HFFc6 (cell line): ENCODE data around the gene CBFA2T2. TPM values are rescaled to one million over a fixed set of nuclear protein-coding genes. Genes with fewer than 3 reads are reported as not detected.
A peak's percentile ranks its signal among the peaks of the same experiment; 100 is the strongest.
"Not testable (repeated sequence)": the region's sequence is repeated elsewhere in the genome, so short reads cannot be mapped to it uniquely, and the experiment has no call there.

Source experiments
- DNase-seq: peaks from one replicate; pipeline ENCODE4 v3.0.0-alpha.2; 2018
- H3K27ac Mint-ChIP-seq: 2 replicates; pipeline ENCODE4 v1.8.0; 2020; ENCODE audit warnings: mild to moderate bottlenecking, mixed read lengths
- H3K27me3 Mint-ChIP-seq: 2 replicates; pipeline ENCODE4 v1.8.0; 2021; ENCODE audit warnings: mild to moderate bottlenecking, moderate library complexity, mixed read lengths; ENCODE audit not compliant: insufficient read depth
- H3K36me3 Mint-ChIP-seq: 2 replicates; pipeline ENCODE4 v1.8.0; 2021; ENCODE audit warnings: low read depth, mixed read lengths
- H3K4me1 Mint-ChIP-seq: 2 replicates; pipeline ENCODE4 v1.8.0; 2020; ENCODE audit warnings: low read depth, mixed read lengths
- H3K4me3 Mint-ChIP-seq: 2 replicates; pipeline ENCODE4 v1.8.0; 2020; ENCODE audit warnings: mild to moderate bottlenecking, moderate library complexity, mixed read lengths
- H3K9me3 Mint-ChIP-seq: 2 replicates; pipeline ENCODE4 v1.8.0; 2020; ENCODE audit warnings: mild to moderate bottlenecking, mixed read lengths
- CTCF ChIP-seq: fragments of 200-600 bp; sonication (generic); IDR thresholded peaks from 2 replicates; pipeline ENCODE4 v1.5.0; 2021; ENCODE audit warnings: antibody characterized with exemption, mild to moderate bottlenecking
- total RNA-seq, 6 experiments: library from RNA; stranded (reverse); fragmentation: NEBNext Ultra II Directional; extraction: Animal tissue kit (Norgen Biotek cat#: 25700); gene quantifications; 2 replicates in 1 of 6; 3 replicates in 5 of 6; pipeline ENCODE4 v1.2.3, GENCODE V29; 2021

The CBFA2T2 gene
- total RNA-seq, 6 experiments from 2014 or later, result 7.0 to 9.1 (median 8.0) TPM

GRCh38 chr20:33481431-33481941, 8.4 kb upstream of the CBFA2T2 start:
- Mint-ChIP-seq H3K27ac (no peak overlapping the region), H3K4me1 (no peaks in the 10 kb centered on the region), H3K36me3 (no peaks in the 10 kb centered on the region), H3K27me3 (peaks cover 5% of the 10 kb centered on the region; the same call in 1 of the 2 replicates), H3K4me3 (no peak overlapping the region), H3K9me3 (no peaks in the 10 kb centered on the region)
- DNase-seq, result no peak
- no peak for TF ChIP-seq CTCF

GRCh38 chr20:33482581-33482980, 7.3 kb upstream of the CBFA2T2 start:
- H3K9me3 Mint-ChIP-seq, result no peaks in the 10 kb centered on the region
- no peak overlapping the region for H3K27ac Mint-ChIP-seq
- no peaks in the 10 kb centered on the region for H3K4me1 Mint-ChIP-seq
- H3K27me3 Mint-ChIP-seq, result peaks cover 3% of the 10 kb centered on the region; the same call in 1 of the 2 replicates
- H3K4me3 Mint-ChIP-seq, result no peak overlapping the region
- DNase-seq, result no peak
- no peaks in the 10 kb centered on the region for H3K36me3 Mint-ChIP-seq
- no peak for TF ChIP-seq CTCF

- H3K4me3 Mint-ChIP-seq, H3K27me3 Mint-ChIP-seq, H3K4me1 Mint-ChIP-seq, H3K9me3 Mint-ChIP-seq, H3K36me3 Mint-ChIP-seq, DNase-seq, H3K27ac Mint-ChIP-seq: not testable (repeated sequence)
Measured at GRCh38 chr20:33483186-33483585, 6.7 kb upstream of the CBFA2T2 start.

- Mint-ChIP-seq H3K4me3 (no peak overlapping the region), H3K9me3 (no peaks in the 10 kb centered on the region), H3K27me3 (no peaks in the 10 kb centered on the region), H3K36me3 (no peaks in the 10 kb centered on the region), H3K27ac (no peak overlapping the region), H3K4me1 (peaks cover 11% of the 10 kb centered on the region)
- no peak for DNase-seq
- no peak for TF ChIP-seq CTCF
Measured at GRCh38 chr20:33488201-33488600, 1.7 kb upstream of the CBFA2T2 start.

GRCh38 chr20:33488661-33489494, 1.0 kb upstream of the CBFA2T2 start:
- not testable (repeated sequence) for H3K9me3 Mint-ChIP-seq, DNase-seq, H3K4me3 Mint-ChIP-seq, H3K36me3 Mint-ChIP-seq, H3K27ac Mint-ChIP-seq, H3K27me3 Mint-ChIP-seq
- peaks cover 11% of the 10 kb centered on the region for H3K4me1 Mint-ChIP-seq

GRCh38 chr20:33489495-33490022, 337 bp upstream of the CBFA2T2 start:
- Mint-ChIP-seq H3K27ac (peak overlapping the region; percentile 84), H3K9me3 (no peaks in the 10 kb centered on the region), H3K36me3 (no peaks in the 10 kb centered on the region), H3K4me1 (peaks cover 11% of the 10 kb centered on the region), H3K27me3 (no peaks in the 10 kb centered on the region), H3K4me3 (peak overlapping the region; percentile 87)
- no peak for TF ChIP-seq CTCF
- peak; percentile 97 for DNase-seq
